Measurements from ENCODE around the gene SCNN1B. TPM values are rescaled to one million over a fixed set of nuclear protein-coding genes. Genes with fewer than 3 reads are reported as not detected.

SCNN1B gene
- total and polyA plus RNA-seq, 2 of the 13 experiments (the other 11 are each of a cell fraction or from before 2014, with no cell fraction given): not detected

- BruUV-seq (replicated peaks): no TSS peak
- Histone ChIP-seq H4K20me1 (ENCODE audit: insufficient read depth, low read length) (no peaks in the 10 kb centered on the region), H3K79me2 (ENCODE audit: insufficient read depth, low read length) (no peaks in the 10 kb centered on the region), H3K4me3 (replicated peaks in 1 of 3; ENCODE audit: insufficient read depth in 1 of 3, low read depth in 2 of 3, low read length in 3 of 3) (no peak overlapping the region), H3K4me2 (ENCODE audit: low read depth, low read length) (no peak overlapping the region), H3K27ac (ENCODE audit: extremely low read length, insufficient read depth, low read length) (no peak overlapping the region), H2AFZ (ENCODE audit: low read length) (no peak overlapping the region), H3K9me3 (ENCODE audit: low read length) (no peaks in the 10 kb centered on the region), H3K4me1 (ENCODE audit: insufficient read depth, low read length) (peaks cover 7% of the 10 kb centered on the region), H3K27me3 (ENCODE audit: control insufficient read depth in 1 of 2, insufficient read depth in 2 of 2, low read length in 2 of 2) (peaks cover 0 to 10% of the 10 kb centered on the region in 2 experiments; a peak in 1 of 5 replicates), H3K9ac (ENCODE audit: insufficient read depth, low read depth, low read length) (no peak overlapping the region), H3K36me3 (replicated peaks in 1 of 2; ENCODE audit: control insufficient read depth in 1 of 2, insufficient read depth in 2 of 2, low read length in 2 of 2) (no peaks in the 10 kb centered on the region)
- ChIA-PET CTCF (ENCODE audit: low intra/inter-chr PET ratio, low total read pairs) (no interaction called here), POLR2A (no interaction called here)
- intact Hi-C loops (cut with micrococcal nuclease; ENCODE audit: unreplicated experiment): no loop called here
- in situ Hi-C loops (cut with HindIII; ENCODE audit: extremely low pct_ligation_motif_present, low pct_unique_long_range_greater_than_20kb): no loop called here
- no peak for ATAC-seq
- 1% methylated on average over 5 of the region's 5 CpGs for WGBS (ENCODE audit: low lambda C conversion rate)
- no peak for FAIRE-seq
- DNase-seq (ENCODE audit: low spot score): no peak
- no peak for TF ChIP-seq KDM2A (CRISPR knock-in tag; IDR thresholded peaks at IDR 0.05; ENCODE audit: borderline replicate concordance, low read depth)
- TF ChIP-seq ZNF598 (CRISPR knock-in tag; IDR thresholded peaks at IDR 0.05; ENCODE audit: borderline replicate concordance): no peak
- TF ChIP-seq NBN (conservative IDR thresholded peaks at IDR 0.05): no peak
- no peak for TF ChIP-seq ZFP1 (CRISPR knock-in tag; IDR thresholded peaks at IDR 0.05)
- TF ChIP-seq ZNF850 (CRISPR knock-in tag; conservative IDR thresholded peaks at IDR 0.05): no peak
- TF ChIP-seq ZNF777 (CRISPR knock-in tag; IDR thresholded peaks at IDR 0.05): no peak
These were observed 35.9 kb downstream of the SCNN1B start for GRCh38 chr16:23337836-23338550.

DNA sequence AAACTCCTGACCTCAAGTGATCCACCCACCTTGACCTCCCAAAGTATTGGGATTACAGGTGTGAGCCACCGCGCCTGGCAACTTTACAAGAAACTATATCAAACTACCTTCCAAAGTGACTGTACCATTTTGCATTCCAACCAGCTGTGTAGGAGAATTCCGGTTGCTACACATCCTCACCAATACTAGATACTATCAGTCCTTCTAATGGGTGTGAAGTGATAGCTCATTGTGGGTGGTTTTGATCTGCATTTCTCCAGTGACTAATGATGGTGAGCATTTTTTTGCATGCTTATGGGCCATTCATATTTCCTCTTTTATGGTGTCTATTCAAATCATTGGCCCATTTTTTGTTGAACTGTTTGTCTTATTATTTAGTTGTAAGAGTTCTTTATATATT, 37.7 kb downstream of the SCNN1B start:
- intact Hi-C loops (cut with micrococcal nuclease; ENCODE audit: unreplicated experiment): no loop called here
- no TSS peak for BruUV-seq (replicated peaks)
- FAIRE-seq: no peak
- TF ChIP-seq SNAPC5 (CRISPR knock-in tag; IDR thresholded peaks at IDR 0.05; ENCODE audit: borderline replicate concordance) (no peak), ZNF800 (CRISPR knock-in tag; IDR thresholded peaks at IDR 0.05) (no peak), ZNF597 (CRISPR knock-in tag; IDR thresholded peaks at IDR 0.05) (no peak), ZNF570 (CRISPR knock-in tag; IDR thresholded peaks at IDR 0.05; ENCODE audit: borderline replicate concordance) (no peak), TCF7L2 (IDR thresholded peaks at IDR 0.05; ENCODE audit: low read depth, low read length) (no peak), ZNF784 (CRISPR knock-in tag; IDR thresholded peaks at IDR 0.05; ENCODE audit: borderline replicate concordance) (no peak), ATF7-NPFF (CRISPR knock-in tag; IDR thresholded peaks at IDR 0.05; ENCODE audit: low read depth) (no peak), ZSCAN9 (CRISPR knock-in tag; IDR thresholded peaks at IDR 0.05; ENCODE audit: borderline replicate concordance) (no peak), NCOA2 (CRISPR knock-in tag; IDR thresholded peaks at IDR 0.05) (no peak), ZNF615 (CRISPR knock-in tag; IDR thresholded peaks at IDR 0.05; ENCODE audit: borderline replicate concordance) (no peak)

More for the DNA sequence above, 37.7 kb downstream of the SCNN1B start:
- DNase-seq (ENCODE audit: low spot score): no peak
- Histone ChIP-seq H3K79me2 (ENCODE audit: insufficient read depth, low read length) (no peaks in the 10 kb centered on the region), H3K9me3 (ENCODE audit: low read length) (no peaks in the 10 kb centered on the region), H3K27ac (ENCODE audit: extremely low read length, insufficient read depth, low read length) (no peak overlapping the region), H3K36me3 (replicated peaks in 1 of 2; ENCODE audit: control insufficient read depth in 1 of 2, insufficient read depth in 2 of 2, low read length in 2 of 2) (no peaks in the 10 kb centered on the region), H3K9ac (ENCODE audit: insufficient read depth, low read depth, low read length) (no peak overlapping the region), H4K20me1 (ENCODE audit: insufficient read depth, low read length) (no peaks in the 10 kb centered on the region), H3K4me2 (ENCODE audit: low read depth, low read length) (no peak overlapping the region), H2AFZ (ENCODE audit: low read length) (no peak overlapping the region), H3K27me3 (ENCODE audit: control insufficient read depth in 1 of 2, insufficient read depth in 2 of 2, low read length in 2 of 2) (0 out of 5 replicates have a peak, but pooled peaks cover 0 to 6% of the 10 kb centered on the region in 2 experiments), H3K4me1 (ENCODE audit: insufficient read depth, low read length) (peaks cover 7% of the 10 kb centered on the region), H3K4me3 (replicated peaks in 1 of 3; ENCODE audit: insufficient read depth in 1 of 3, low read depth in 2 of 3, low read length in 3 of 3) (no peak overlapping the region)
- POLR2A ChIA-PET: no interaction called here
- ATAC-seq: no peak
- CTCF ChIA-PET (ENCODE audit: low intra/inter-chr PET ratio, low total read pairs): no interaction called here
- 18% methylated on average over 3 of the region's 3 CpGs for WGBS (ENCODE audit: low lambda C conversion rate)
- in situ Hi-C loops (cut with HindIII; ENCODE audit: extremely low pct_ligation_motif_present, low pct_unique_long_range_greater_than_20kb): no loop called here

Data from HepG2 (cell line).